22Rv1 (cell line): ENCODE data around the gene CNTN5.

Experiments used
- H3K27ac ChIP-seq: fragments of 450-650 bp; 2 replicates; pipeline ENCODE4 v1.5.1; 2017
- ZFX ChIP-seq: fragments of 450-650 bp; IDR thresholded peaks from 2 replicates; pipeline ENCODE4 v1.6.1; 2017; ENCODE audit warnings: antibody characterized with exemption, borderline replicate concordance
- TF ChIP-seq, protein P1 (sequence below): fragments of 450-650 bp; IDR thresholded peaks from 2 replicates; pipeline ENCODE4 v1.5.1; 2017; ENCODE audit warnings: mild to moderate bottlenecking

CNTN5 gene

DNA sequence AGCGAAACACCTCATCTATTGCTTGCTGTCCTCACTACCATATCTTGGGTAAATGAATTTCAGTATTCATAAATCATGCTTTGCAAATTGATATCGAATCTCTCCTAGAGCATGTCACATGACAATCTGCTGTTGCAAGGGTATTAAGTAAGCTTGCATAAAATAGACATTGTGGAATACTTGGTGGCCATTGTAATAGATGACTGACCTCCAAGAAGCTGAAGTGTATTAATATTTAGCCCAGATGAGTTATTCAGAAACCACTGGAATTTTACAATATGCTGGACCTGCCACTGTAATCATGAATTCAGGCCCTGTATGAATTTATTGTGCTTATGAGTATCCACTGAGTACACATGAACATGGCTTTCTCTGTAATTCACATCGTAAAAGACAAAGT is 1376.7 kb downstream of the CNTN5 start:
- H3K27ac ChIP-seq: no peak overlapping the region
- TF ChIP-seq, protein P1, sequence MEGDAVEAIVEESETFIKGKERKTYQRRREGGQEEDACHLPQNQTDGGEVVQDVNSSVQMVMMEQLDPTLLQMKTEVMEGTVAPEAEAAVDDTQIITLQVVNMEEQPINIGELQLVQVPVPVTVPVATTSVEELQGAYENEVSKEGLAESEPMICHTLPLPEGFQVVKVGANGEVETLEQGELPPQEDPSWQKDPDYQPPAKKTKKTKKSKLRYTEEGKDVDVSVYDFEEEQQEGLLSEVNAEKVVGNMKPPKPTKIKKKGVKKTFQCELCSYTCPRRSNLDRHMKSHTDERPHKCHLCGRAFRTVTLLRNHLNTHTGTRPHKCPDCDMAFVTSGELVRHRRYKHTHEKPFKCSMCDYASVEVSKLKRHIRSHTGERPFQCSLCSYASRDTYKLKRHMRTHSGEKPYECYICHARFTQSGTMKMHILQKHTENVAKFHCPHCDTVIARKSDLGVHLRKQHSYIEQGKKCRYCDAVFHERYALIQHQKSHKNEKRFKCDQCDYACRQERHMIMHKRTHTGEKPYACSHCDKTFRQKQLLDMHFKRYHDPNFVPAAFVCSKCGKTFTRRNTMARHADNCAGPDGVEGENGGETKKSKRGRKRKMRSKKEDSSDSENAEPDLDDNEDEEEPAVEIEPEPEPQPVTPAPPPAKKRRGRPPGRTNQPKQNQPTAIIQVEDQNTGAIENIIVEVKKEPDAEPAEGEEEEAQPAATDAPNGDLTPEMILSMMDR: no peak
- TF ChIP-seq ZFX: no peak

DNA sequence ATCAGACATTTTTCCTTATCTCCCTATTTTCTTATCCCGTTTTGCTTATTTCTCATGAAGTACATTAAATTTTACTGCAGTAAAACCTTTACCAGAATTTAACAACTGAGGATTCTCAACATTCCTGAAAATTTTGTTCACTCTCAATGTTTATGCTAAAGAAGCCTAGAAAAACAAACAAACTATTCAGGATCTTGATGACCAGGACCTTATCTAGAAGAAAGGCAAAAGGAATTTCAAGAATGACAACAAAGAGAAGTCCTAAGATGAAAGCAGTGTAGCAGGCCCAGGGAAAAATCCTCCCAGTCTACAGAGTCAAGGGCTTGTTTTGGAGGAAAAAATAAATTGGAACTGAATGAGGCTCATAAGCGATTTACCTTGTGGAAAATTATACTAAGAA is 1383.1 kb downstream of the CNTN5 start:
- TF ChIP-seq, protein P1: no peak
- TF ChIP-seq ZFX: no peak
- no peak overlapping the region for H3K27ac ChIP-seq

DNA sequence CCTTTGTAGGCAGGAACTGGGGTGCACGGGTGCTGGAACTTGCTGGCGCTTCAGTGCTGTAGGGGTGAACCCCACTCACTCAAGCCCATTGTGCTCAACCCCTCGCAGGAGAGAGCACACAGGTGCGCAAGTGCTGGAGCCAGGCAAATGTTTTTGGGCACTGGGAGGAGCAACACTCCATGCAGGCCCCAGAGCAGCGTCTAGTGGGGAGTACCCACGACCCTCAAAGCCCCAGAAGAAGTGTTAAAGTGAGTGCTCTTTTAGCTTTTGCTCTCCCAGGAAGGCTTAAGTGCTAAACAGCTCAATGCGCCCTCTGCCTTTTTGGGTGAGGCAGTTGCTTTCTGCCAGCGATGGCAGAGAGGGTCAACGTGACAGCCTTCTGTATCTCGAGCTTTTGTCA is 1384.2 kb downstream of the CNTN5 start:
- no peak for TF ChIP-seq ZFX
- TF ChIP-seq, protein P1: no peak

More for the DNA sequence above, 1384.2 kb downstream of the CNTN5 start:
- H3K27ac ChIP-seq: no peak overlapping the region
